Keratinocyte (primary cell): Measurements from ENCODE around the gene ERICH2. TPM values are rescaled to one million over a fixed set of nuclear protein-coding genes. Genes with fewer than 3 reads are reported as not detected.
A peak's percentile ranks its signal among the peaks of the same experiment; 100 is the strongest.
"Not testable (repeated sequence)": the region's sequence is repeated elsewhere in the genome, so short reads cannot be mapped to it uniquely, and the experiment has no call there.

Experiments used
- DNase-seq: peaks from one replicate; pipeline ENCODE4 v3.0.0-alpha.2; 2011; ENCODE audit warnings: low read depth, missing footprints, low spot score
- FAIRE-seq: peaks from 2 replicates; lab custom pipeline; 2011; peaks lifted over from hg19 to GRCh38; lab: Jason Lieb, UNC
- H2AFZ ChIP-seq: 2 replicates; pipeline ENCODE4 v1.6.0; 2012; ENCODE audit warnings: low read length, control low read depth, inconsistent platforms; ENCODE audit not compliant: control insufficient read depth
- H3K27ac ChIP-seq: 2 replicates; pipeline ENCODE4 v1.5.1; 2011; ENCODE audit warnings: low read length; ENCODE audit not compliant: control insufficient read depth, insufficient read depth
- H3K27me3 ChIP-seq: 3 replicates; pipeline ENCODE4 v1.6.0; 2011; ENCODE audit warnings: low read length; ENCODE audit not compliant: control insufficient read depth, insufficient read depth; ENCODE audit errors: extremely low read depth
- H3K36me3 ChIP-seq, 2 experiments: 2 replicates in 1 of 2; 3 replicates in 1 of 2; pipeline ENCODE4 v1.5.1; 2011; ENCODE audit warnings: low read length in 2 of 2, mild to moderate bottlenecking in 1 of 2; ENCODE audit not compliant: control insufficient read depth in 2 of 2, insufficient read depth in 2 of 2; ENCODE audit errors: extremely low read depth in 1 of 2
- H3K4me1 ChIP-seq: 3 replicates; pipeline ENCODE4 v1.5.1; 2011; ENCODE audit warnings: low read length; ENCODE audit not compliant: control insufficient read depth, insufficient read depth; ENCODE audit errors: extremely low read depth
- H3K4me2 ChIP-seq: 3 replicates; pipeline ENCODE4 v1.6.0; 2011; ENCODE audit warnings: low read depth, low read length; ENCODE audit not compliant: control insufficient read depth, insufficient read depth; ENCODE audit errors: extremely low read depth
- H3K4me3 ChIP-seq, 3 experiments: fragments of 200-600 bp in 1 of 3; sonication (generic) in 1 of 3; 2 replicates in 2 of 3; 3 replicates in 1 of 3; pipeline ENCODE4 v1.5.1; 2011 to 2016; ENCODE audit warnings: low read length in 3 of 3, mild to moderate bottlenecking in 3 of 3, control low read depth in 2 of 3, inconsistent platforms in 1 of 3, low read depth in 1 of 3, mixed read lengths in 1 of 3, mixed run types in 1 of 3, moderate library complexity in 1 of 3; ENCODE audit not compliant: control insufficient read depth in 2 of 3, insufficient read depth in 2 of 3; ENCODE audit errors: extremely low read depth in 1 of 3
- H3K79me2 ChIP-seq: 2 replicates; pipeline ENCODE4 v1.6.0; 2012; ENCODE audit warnings: low read length; ENCODE audit not compliant: control insufficient read depth, insufficient read depth
- H3K9ac ChIP-seq: 3 replicates; pipeline ENCODE4 v1.6.0; 2011; ENCODE audit warnings: low read length; ENCODE audit not compliant: control insufficient read depth, insufficient read depth; ENCODE audit errors: extremely low read depth
- H3K9me1 ChIP-seq: 3 replicates; pipeline ENCODE4 v1.6.0; 2011; ENCODE audit warnings: low read length; ENCODE audit not compliant: control insufficient read depth, insufficient read depth; ENCODE audit errors: extremely low read depth
- H3K9me3 ChIP-seq: 2 replicates; pipeline ENCODE4 v1.5.1; 2012; ENCODE audit warnings: low read depth, low read length; ENCODE audit not compliant: control insufficient read depth
- H4K20me1 ChIP-seq: 3 replicates; pipeline ENCODE4 v1.6.0; 2011; ENCODE audit warnings: low read length; ENCODE audit not compliant: control insufficient read depth, insufficient read depth; ENCODE audit errors: extremely low read depth
- CTCF ChIP-seq, 3 experiments: IDR thresholded peaks in 1 of 3; conservative IDR thresholded peaks in 1 of 3; optimal IDR thresholded peaks in 1 of 3; 2 replicates in 2 of 3; 3 replicates in 1 of 3; pipeline versions ENCODE3 to v1.5.1; 2011; ENCODE audit warnings: low read length in 3 of 3, mild to moderate bottlenecking in 3 of 3, moderate library complexity in 2 of 3, control low read depth in 1 of 3, inconsistent platforms in 1 of 3; ENCODE audit not compliant: insufficient read depth in 2 of 3; ENCODE audit errors: extremely low read depth in 1 of 3
- EZH2 ChIP-seq: IDR thresholded peaks from one replicate; pipeline ENCODE4 v1.6.1; 2012; ENCODE audit warnings: inconsistent platforms, mild to moderate bottlenecking, low read length, moderate library complexity
- dilution Hi-C: fragments of 300-500 bp; cut with MboI; formaldehyde crosslinking; loops from one replicate; pipeline ENCODE4 v1.7.0; 2020; ENCODE audit warnings: low sequenced_read_pairs; ENCODE audit not compliant: extremely low pct_ligation_motif_present
- polyA plus RNA-seq, 5 experiments: library from polyadenylated mRNA; depleted of rRNA in 3 of 5; stranded (reverse) in 3 of 5; stranded (forward) in 1 of 5; unstranded in 1 of 5; fragments of >200 nt; gene quantifications; 1 replicate in 1 of 5; 2 replicates in 3 of 5; 3 replicates in 1 of 5; pipeline versions ENCODE4 v1.2.1 to v1.2.3, GENCODE V29; 2011 to 2012; ENCODE audit warnings: missing spikeins in 2 of 5, low read depth in 1 of 5, low replicate concordance in 1 of 5

The ERICH2 gene
- polyA plus RNA-seq, 1 donor (not counting 4 experiments of a cell fraction or from before 2014, with no cell fraction given) = 1.3 TPM

GRCh38 chr2:170745305-170745704, 24.9 kb upstream of the ERICH2 start:
- no peaks in the 10 kb centered on the region for H4K20me1 ChIP-seq
- TF ChIP-seq EZH2 = no peak
- no peak for TF ChIP-seq CTCF (optimal IDR thresholded peaks at IDR 0.05 in 1 of 3, IDR thresholded peaks at IDR 0.05 in 1 of 3, conservative IDR thresholded peaks at IDR 0.05 in 1 of 3; ENCODE audit: extremely low read depth in 1 of 3, insufficient read depth in 2 of 3, low read length in 3 of 3)
- FAIRE-seq (no peak), DNase-seq (no peak)
- dilution Hi-C loops = no loop called here
- no peak overlapping the region for H3K9ac ChIP-seq
- no peak overlapping the region for H3K4me3 ChIP-seq
- no peak overlapping the region for H3K4me2 ChIP-seq
- H3K36me3 ChIP-seq = no peaks in the 10 kb centered on the region
- no peaks in the 10 kb centered on the region for H3K27me3 ChIP-seq
- H3K27ac ChIP-seq = no peak overlapping the region
- H3K79me2 ChIP-seq = no peaks in the 10 kb centered on the region
- no peak overlapping the region for H2AFZ ChIP-seq
- H3K4me1 ChIP-seq = peaks cover 10% of the 10 kb centered on the region
- no peaks in the 10 kb centered on the region for H3K9me1 ChIP-seq
- no peaks in the 10 kb centered on the region for H3K9me3 ChIP-seq

GRCh38 chr2:170747921-170748320, 22.3 kb upstream of the ERICH2 start:
- H3K4me2 ChIP-seq = peak overlapping the region; percentile 82
- TF ChIP-seq CTCF (optimal IDR thresholded peaks at IDR 0.05 in 1 of 3, IDR thresholded peaks at IDR 0.05 in 1 of 3, conservative IDR thresholded peaks at IDR 0.05 in 1 of 3; ENCODE audit: extremely low read depth in 1 of 3, insufficient read depth in 2 of 3, low read length in 3 of 3) = no peak
- TF ChIP-seq EZH2 = no peak
- no peak overlapping the region for H3K4me3 ChIP-seq
- DNase-seq (peak; percentile 75), FAIRE-seq (peak; percentile 97)
- H3K9ac ChIP-seq = peak overlapping the region; percentile 60
- peak overlapping the region; percentile 86 for H3K27ac ChIP-seq
- H3K4me1 ChIP-seq = peaks cover 7% of the 10 kb centered on the region
- H3K27me3 ChIP-seq = no peaks in the 10 kb centered on the region
- dilution Hi-C loops = no loop called here
- no peaks in the 10 kb centered on the region for H4K20me1 ChIP-seq
- H3K9me3 ChIP-seq = no peaks in the 10 kb centered on the region
- H3K9me1 ChIP-seq = no peaks in the 10 kb centered on the region
- H3K36me3 ChIP-seq = no peaks in the 10 kb centered on the region
- peak overlapping the region; percentile 93 for H2AFZ ChIP-seq
- no peaks in the 10 kb centered on the region for H3K79me2 ChIP-seq

- H3K4me3 ChIP-seq, H3K27me3 ChIP-seq, H3K79me2 ChIP-seq, FAIRE-seq, H4K20me1 ChIP-seq, DNase-seq, H3K9me3 ChIP-seq, dilution Hi-C loops, H3K27ac ChIP-seq, H3K4me1 ChIP-seq, H2AFZ ChIP-seq, H3K9ac ChIP-seq, H3K4me2 ChIP-seq, H3K36me3 ChIP-seq, H3K9me1 ChIP-seq: not testable (repeated sequence)
These were observed 18.6 kb upstream of the ERICH2 start for GRCh38 chr2:170751555-170751954.
